CD4-positive, alpha-beta T cell (primary cell): ENCODE data around the gene TRIM40. TPM values are rescaled to one million over a fixed set of nuclear protein-coding genes. Genes with fewer than 3 reads are reported as not detected.

Experiments used
- ATAC-seq: fragments of 200-7000 bp; cut with Tn5 transposase; one replicate; pipeline ENCODE4 v1.10.0; 2022; ENCODE audit warnings: mild to moderate bottlenecking; ENCODE audit not compliant: poor library complexity
- CTCF ChIA-PET: fragments of 350-600 bp; sonication (Branson Sonifier 250); formaldehyde crosslinking; loops from one replicate; lab custom pipeline; 2021; ENCODE audit warnings: antibody characterized with exemption, inconsistent platforms; lab: Charles Lee
- POLR2A ChIA-PET: fragments of 350-600 bp; sonication (Branson Sonifier 250); formaldehyde crosslinking; loops from one replicate; lab custom pipeline; 2021; ENCODE audit warnings: antibody characterized with exemption, inconsistent platforms; lab: Charles Lee
- DNase-seq, 14 experiments: peaks; one replicate each; pipeline ENCODE4 v3.0.0-alpha.2; 2013 to 2020; ENCODE audit warnings: mixed read lengths in 2 of 14
- H3K27ac ChIP-seq, 2 donors: one replicate each; pipeline versions ENCODE4 v1.5.1 to v1.7.0; 2013; ENCODE audit warnings: low read length in 2 of 2, low read depth in 1 of 2, mild to moderate bottlenecking in 1 of 2
- H3K27me3 ChIP-seq, 2 experiments: 1 replicate in 1 of 2; 2 replicates in 1 of 2; pipeline versions ENCODE4 v1.6.1 to v1.7.0; 2013; ENCODE audit warnings: low read length in 2 of 2, control low read depth in 1 of 2, mild to moderate bottlenecking in 1 of 2, moderate library complexity in 1 of 2; ENCODE audit not compliant: insufficient read depth in 2 of 2, control insufficient read depth in 1 of 2
- H3K36me3 ChIP-seq: one replicate; pipeline ENCODE4 v1.6.1; 2013; ENCODE audit warnings: low read length, control low read depth; ENCODE audit not compliant: insufficient read depth
- H3K4me1 ChIP-seq: one replicate; pipeline ENCODE4 v1.6.1; 2013; ENCODE audit warnings: low read length, control low read depth; ENCODE audit not compliant: insufficient read depth
- H3K4me3 ChIP-seq: one replicate; pipeline ENCODE4 v1.5.1; 2013; ENCODE audit warnings: mild to moderate bottlenecking, low read length, moderate library complexity
- H3K9me3 ChIP-seq, 2 experiments: 1 replicate in 1 of 2; 2 replicates in 1 of 2; pipeline versions ENCODE4 v1.6.1 to v1.7.0; 2013; ENCODE audit warnings: low read length in 2 of 2, mild to moderate bottlenecking in 2 of 2, control low read depth in 1 of 2, moderate library complexity in 1 of 2; ENCODE audit not compliant: control insufficient read depth in 1 of 2, insufficient read depth in 1 of 2
- H3K27ac Mint-ChIP-seq: one replicate; pipeline ENCODE4 v1.8.0; 2020; ENCODE audit warnings: mixed read lengths
- H3K27me3 Mint-ChIP-seq: one replicate; pipeline ENCODE4 v1.8.0; 2021; ENCODE audit warnings: mixed read lengths
- H3K36me3 Mint-ChIP-seq: one replicate; pipeline ENCODE4 v1.8.0; 2021; ENCODE audit warnings: low read depth, mixed read lengths
- H3K4me1 Mint-ChIP-seq: one replicate; pipeline ENCODE4 v1.8.0; 2021; ENCODE audit warnings: low read depth, mixed read lengths
- H3K4me3 Mint-ChIP-seq: one replicate; pipeline ENCODE4 v1.8.0; 2020; ENCODE audit warnings: mild to moderate bottlenecking, mixed read lengths
- H3K9me3 Mint-ChIP-seq: one replicate; pipeline ENCODE4 v1.8.0; 2020; ENCODE audit warnings: mixed read lengths
- intact Hi-C, 2 experiments: fragments of 100-400 bp; cut with DNase I in 1 of 2; cut with micrococcal nuclease in 1 of 2; formaldehyde crosslinking; loops; one replicate each; pipeline versions ENCODE4 v1.15.1 to v1.9.0; 2023 to 2025; cut with DNase I, micrococcal nuclease
- total RNA-seq, 174 experiments: library from RNA in 2 of 174; stranded (reverse) in 2 of 174; gene quantifications; one replicate each; pipeline ENCODE4 v1.2.3 and lab custom pipeline; 2021 to 2026
- TF ChIP-seq, protein P1 (sequence below): fragments of 200-600 bp; IDR thresholded peaks from one replicate; pipeline ENCODE4 v1.8.0; 2022; ENCODE audit warnings: antibody characterized with exemption, mild to moderate bottlenecking

The TRIM40 gene
- total RNA-seq, 2 experiments from 2014 or later = not detected

DNA sequence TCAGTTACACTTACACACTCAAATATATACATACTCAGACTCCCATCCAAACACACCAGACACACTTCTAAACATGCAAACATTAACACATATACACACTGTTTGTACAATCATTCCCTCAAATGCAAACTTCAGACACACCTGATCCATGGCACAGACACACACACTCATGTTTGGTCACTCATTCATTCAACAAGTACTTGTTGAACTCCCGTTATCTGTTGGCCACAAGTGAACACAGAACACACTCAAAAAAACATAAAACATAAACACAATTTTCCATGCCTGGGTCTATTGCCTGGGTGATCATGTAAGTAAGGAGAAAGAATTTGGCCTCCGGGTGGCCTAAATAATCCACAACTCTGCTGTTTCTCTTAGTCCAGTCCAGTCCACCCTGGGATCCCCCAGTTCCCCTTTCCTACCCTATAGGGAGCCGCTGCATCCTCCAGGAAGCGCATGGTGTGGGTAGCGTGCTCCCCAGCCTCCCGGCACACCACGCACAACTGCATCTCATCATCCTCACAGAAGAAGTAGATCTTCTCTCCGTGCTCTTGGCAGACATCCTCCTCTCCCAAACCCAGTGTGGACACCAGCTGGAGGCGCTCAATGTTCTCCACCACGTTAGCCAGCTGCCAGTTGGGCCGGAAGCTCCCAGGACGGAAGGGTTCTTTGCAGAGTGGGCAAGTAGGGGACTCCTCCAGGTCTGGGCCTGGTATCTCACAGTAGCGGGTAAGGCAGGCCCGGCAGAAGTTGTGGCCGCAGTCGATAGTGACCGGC, 24.3 kb downstream of the TRIM40 start:
- no peak overlapping the region for H3K4me3 Mint-ChIP-seq
- ChIA-PET POLR2A (no interaction called here), CTCF (no interaction called here)
- H3K27ac Mint-ChIP-seq = no peak overlapping the region
- ATAC-seq = no peak
- no peak overlapping the region for H3K4me3 ChIP-seq
- peaks cover 8% of the 10 kb centered on the region for H3K4me1 ChIP-seq
- no peaks in the 10 kb centered on the region for H3K36me3 ChIP-seq
- intact Hi-C loops = no loop called here
- no peak overlapping the region for H3K27ac ChIP-seq
- peaks cover 4% of the 10 kb centered on the region for H3K4me1 Mint-ChIP-seq
- no peaks in the 10 kb centered on the region for H3K9me3 ChIP-seq
- H3K27me3 ChIP-seq = peaks cover 10% of the 10 kb centered on the region in 2 experiments
- H3K27me3 Mint-ChIP-seq = peaks cover 35% of the 10 kb centered on the region
- H3K36me3 Mint-ChIP-seq = no peaks in the 10 kb centered on the region
- TF ChIP-seq, protein P1, sequence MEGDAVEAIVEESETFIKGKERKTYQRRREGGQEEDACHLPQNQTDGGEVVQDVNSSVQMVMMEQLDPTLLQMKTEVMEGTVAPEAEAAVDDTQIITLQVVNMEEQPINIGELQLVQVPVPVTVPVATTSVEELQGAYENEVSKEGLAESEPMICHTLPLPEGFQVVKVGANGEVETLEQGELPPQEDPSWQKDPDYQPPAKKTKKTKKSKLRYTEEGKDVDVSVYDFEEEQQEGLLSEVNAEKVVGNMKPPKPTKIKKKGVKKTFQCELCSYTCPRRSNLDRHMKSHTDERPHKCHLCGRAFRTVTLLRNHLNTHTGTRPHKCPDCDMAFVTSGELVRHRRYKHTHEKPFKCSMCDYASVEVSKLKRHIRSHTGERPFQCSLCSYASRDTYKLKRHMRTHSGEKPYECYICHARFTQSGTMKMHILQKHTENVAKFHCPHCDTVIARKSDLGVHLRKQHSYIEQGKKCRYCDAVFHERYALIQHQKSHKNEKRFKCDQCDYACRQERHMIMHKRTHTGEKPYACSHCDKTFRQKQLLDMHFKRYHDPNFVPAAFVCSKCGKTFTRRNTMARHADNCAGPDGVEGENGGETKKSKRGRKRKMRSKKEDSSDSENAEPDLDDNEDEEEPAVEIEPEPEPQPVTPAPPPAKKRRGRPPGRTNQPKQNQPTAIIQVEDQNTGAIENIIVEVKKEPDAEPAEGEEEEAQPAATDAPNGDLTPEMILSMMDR = no peak
- no peak for DNase-seq
- H3K9me3 Mint-ChIP-seq = no peaks in the 10 kb centered on the region

DNA sequence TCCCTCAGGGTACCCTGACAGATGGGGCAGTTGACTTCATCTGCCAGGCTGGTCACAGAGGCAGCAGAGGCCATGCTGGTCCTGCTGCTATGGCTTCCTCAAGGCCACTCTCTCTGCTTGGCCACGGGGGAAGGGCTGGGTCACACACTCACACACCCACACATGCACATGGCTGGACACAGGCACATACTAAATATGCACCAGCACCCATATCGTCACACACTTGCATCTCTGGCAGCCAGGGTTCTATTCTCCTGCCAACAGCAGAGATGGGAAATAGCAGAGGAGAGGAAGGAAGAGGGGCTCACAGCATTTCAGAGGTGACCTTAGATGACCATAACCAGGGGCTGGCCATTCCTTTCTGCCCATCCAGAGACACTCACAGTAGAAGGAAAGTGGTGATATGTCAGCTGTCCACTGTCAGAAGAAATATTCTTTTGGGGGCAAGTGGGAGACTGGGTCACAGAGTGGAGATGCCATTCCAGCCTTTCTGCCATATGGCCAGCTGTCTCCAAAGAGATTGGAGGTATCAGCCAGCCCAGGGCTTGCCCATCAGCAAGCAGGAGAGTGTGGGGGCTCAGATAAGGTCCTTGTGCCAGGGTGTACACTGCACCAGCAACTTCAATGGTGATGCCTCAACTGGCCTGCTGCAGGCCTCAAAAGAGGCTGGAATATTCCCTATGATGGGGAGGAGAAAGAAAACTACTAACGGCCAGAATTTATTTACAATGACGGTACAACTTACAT, 25.0 kb downstream of the TRIM40 start, which contains the start of gene TRIM10:
TSS of gene TRIM10 (minus strand) at position 427 of the 747 bp plus-strand sequence. CDS start at position 74, 353 bp downstream.
- ChIA-PET CTCF (no interaction called here), POLR2A (no interaction called here)
- Histone ChIP-seq H3K27ac (no peak within 1 kb of the TSS), H3K4me1 (peaks cover 8% of the 10 kb centered on the region), H3K4me3 (no peak within 1 kb of the TSS), H3K36me3 (no peaks in the 10 kb centered on the region), H3K27me3 (peaks cover 3 to 10% of the 10 kb centered on the region in 2 experiments), H3K9me3 (no peaks in the 10 kb centered on the region)
- peaks cover 28% of the 10 kb centered on the region for H3K27me3 Mint-ChIP-seq
- no peaks in the 10 kb centered on the region for H3K36me3 Mint-ChIP-seq
- no peaks in the 10 kb centered on the region for H3K9me3 Mint-ChIP-seq
- DNase-seq (no peak), ATAC-seq (no peak)
- no peak within 1 kb of the TSS for H3K27ac Mint-ChIP-seq
- TF ChIP-seq, protein P1 = no peak
- peaks cover 4% of the 10 kb centered on the region for H3K4me1 Mint-ChIP-seq
- intact Hi-C loops = no loop called here
- no peak within 1 kb of the TSS for H3K4me3 Mint-ChIP-seq

DNA sequence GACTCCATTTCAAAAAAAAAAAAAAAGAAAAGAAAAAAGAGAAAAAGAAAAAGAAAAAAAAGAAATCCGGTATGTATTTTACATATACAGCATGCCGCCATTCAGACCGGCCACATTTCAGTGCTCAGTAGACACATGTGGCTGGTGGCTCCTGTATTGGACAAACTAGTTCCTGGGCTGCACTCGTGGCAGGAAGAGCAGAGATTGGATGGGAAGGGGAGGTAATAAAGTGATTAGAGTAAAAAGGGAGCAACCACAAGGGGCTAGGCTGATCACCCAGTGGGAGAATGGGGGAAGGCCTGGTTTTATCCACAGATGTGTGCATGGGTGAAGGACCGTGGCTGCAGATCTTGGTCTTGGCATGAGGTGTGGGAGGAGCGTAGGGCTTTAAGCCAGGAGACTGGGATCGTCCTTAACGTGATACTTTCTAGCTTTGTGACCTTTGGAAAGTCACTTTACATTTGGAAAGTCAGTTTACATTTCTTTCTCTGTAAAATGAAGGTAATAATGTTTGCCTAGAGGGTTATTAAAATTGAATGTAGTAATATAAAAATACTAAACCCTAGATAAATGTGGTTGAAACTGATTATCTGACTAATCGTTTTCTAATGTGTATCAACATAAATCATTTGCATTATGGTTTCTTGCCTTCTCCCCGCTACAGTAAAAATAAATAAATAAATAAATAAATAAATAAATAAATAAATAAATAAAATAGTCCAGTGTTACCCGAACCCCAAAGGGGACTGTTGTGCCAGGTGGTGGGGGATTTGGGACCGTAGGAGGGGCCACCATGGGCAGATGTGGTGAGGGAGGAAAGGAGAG, 26.5 kb downstream of the TRIM40 start:
- H3K27me3 ChIP-seq = peaks cover 0 to 7% of the 10 kb centered on the region in 2 experiments
- Mint-ChIP-seq H3K4me3 (no peak overlapping the region), H3K4me1 (peaks cover 4% of the 10 kb centered on the region), H3K27me3 (peaks cover 25% of the 10 kb centered on the region), H3K36me3 (no peaks in the 10 kb centered on the region), H3K27ac (no peak overlapping the region), H3K9me3 (no peaks in the 10 kb centered on the region)
- ATAC-seq (no peak), DNase-seq (no peak)
- intact Hi-C loops = no loop called here
- no peaks in the 10 kb centered on the region for H3K9me3 ChIP-seq
- no peaks in the 10 kb centered on the region for H3K36me3 ChIP-seq
- ChIA-PET POLR2A (no interaction called here), CTCF (no interaction called here)
- no peak overlapping the region for H3K27ac ChIP-seq
- TF ChIP-seq, protein P1 = no peak
- H3K4me3 ChIP-seq = no peak overlapping the region
- peaks cover 8% of the 10 kb centered on the region for H3K4me1 ChIP-seq
